ENCODE measurements around the gene RNF217. TPM values are rescaled to one million over a fixed set of nuclear protein-coding genes. Genes with fewer than 3 reads are reported as not detected.
"Not testable (repeated sequence)": the region's sequence is repeated elsewhere in the genome, so short reads cannot be mapped to it uniquely, and the experiment has no call there.

The RNF217 gene
- total RNA-seq, 3 donors from 2014 or later (not counting 1 experiment from before 2014, with no cell fraction given) = 3.3 to 9.5 (median 4.4) TPM

DNA sequence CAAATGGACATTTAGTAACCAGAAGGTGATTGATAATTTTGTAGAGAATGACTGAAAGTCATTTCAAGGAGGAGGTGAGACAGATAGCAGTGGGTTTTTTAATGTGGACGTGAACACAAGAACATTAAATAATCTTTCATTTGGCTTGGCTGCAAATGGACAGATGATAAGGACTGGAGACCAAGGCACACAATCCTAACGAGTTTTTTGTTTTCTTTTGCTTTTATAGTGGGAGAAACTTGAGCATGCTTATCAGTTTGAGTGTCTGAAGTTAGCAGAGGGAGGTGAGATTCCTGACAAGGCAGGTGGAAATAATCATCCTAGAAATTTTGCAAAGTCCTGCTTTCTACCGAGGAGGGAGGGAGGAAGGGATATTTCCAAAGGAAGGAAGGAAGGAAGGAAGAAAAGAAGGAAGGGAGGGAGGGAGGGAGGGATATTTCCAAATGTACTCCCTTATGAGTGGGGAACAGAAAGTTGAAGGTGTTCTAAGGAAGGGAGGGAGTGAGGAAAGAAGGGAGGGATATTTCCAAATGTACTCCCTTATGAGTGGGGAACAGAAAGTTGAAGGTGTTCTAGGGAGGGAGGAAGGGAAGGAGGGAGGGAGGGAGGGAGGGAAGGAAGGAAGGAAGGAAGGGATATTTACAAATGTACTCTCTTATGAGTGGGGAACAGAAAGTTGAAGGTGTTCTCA, 63.1 kb downstream of the RNF217 start:
- WGBS (ENCODE audit: insufficient coverage) = 74% methylated on average over 3 of the region's 3 CpGs
- intact Hi-C loops (cut with micrococcal nuclease) = no loop called here
- H3K36me3 Mint-ChIP-seq = no peaks in the 10 kb centered on the region
- no peak overlapping the region for H3K27ac Mint-ChIP-seq
- Histone ChIP-seq H3K36me3 (ENCODE audit: control insufficient read depth, insufficient read depth, low read length) (no peaks in the 10 kb centered on the region), H3K4me3 (ENCODE audit: low read length) (no peak overlapping the region), H3K27me3 (ENCODE audit: control insufficient read depth, insufficient read depth, low read length) (no peaks in the 10 kb centered on the region), H3K9me3 (ENCODE audit: control insufficient read depth, insufficient read depth, low read length) (no peaks in the 10 kb centered on the region), H3K4me1 (ENCODE audit: control insufficient read depth, insufficient read depth, low read length) (no peaks in the 10 kb centered on the region), H3K27ac (ENCODE audit: low read length) (no peak overlapping the region)
- H3K9me3 Mint-ChIP-seq = peaks cover 0 to 2% of the 10 kb centered on the region in 2 donors
- no peak for DNase-seq
- ATAC-seq = no peak
- TF ChIP-seq, protein P1, sequence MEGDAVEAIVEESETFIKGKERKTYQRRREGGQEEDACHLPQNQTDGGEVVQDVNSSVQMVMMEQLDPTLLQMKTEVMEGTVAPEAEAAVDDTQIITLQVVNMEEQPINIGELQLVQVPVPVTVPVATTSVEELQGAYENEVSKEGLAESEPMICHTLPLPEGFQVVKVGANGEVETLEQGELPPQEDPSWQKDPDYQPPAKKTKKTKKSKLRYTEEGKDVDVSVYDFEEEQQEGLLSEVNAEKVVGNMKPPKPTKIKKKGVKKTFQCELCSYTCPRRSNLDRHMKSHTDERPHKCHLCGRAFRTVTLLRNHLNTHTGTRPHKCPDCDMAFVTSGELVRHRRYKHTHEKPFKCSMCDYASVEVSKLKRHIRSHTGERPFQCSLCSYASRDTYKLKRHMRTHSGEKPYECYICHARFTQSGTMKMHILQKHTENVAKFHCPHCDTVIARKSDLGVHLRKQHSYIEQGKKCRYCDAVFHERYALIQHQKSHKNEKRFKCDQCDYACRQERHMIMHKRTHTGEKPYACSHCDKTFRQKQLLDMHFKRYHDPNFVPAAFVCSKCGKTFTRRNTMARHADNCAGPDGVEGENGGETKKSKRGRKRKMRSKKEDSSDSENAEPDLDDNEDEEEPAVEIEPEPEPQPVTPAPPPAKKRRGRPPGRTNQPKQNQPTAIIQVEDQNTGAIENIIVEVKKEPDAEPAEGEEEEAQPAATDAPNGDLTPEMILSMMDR (IDR thresholded peaks at IDR 0.05) = no peak
- no peaks in the 10 kb centered on the region for H3K27me3 Mint-ChIP-seq (ENCODE audit: low read depth in 2 of 2)
- no peak overlapping the region for H3K4me3 Mint-ChIP-seq
- no peaks in the 10 kb centered on the region for H3K4me1 Mint-ChIP-seq

DNA sequence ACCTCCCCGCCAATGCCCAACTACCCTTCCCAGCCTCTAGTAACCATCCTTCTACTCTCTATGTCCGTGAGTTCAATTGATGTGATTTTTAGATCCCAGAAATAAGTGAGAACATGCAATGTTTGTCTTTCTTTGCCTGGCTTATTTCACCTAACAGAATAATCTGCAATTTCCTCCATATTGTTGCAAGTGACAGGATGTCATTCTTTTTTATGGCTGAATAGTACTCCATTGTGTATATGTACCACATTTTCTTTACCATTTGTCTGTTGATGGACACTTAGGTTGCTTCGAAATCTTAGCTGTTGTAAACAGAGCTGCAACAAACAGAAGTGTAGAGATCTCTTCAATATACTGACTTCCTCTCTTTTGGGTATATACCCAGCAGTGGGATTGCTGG, 65.0 kb downstream of the RNF217 start:
- intact Hi-C loops (cut with micrococcal nuclease) = no loop called here
- TF ChIP-seq, protein P1 (IDR thresholded peaks at IDR 0.05) = no peak
- DNase-seq = no peak
- Histone ChIP-seq H3K9me3 (ENCODE audit: control insufficient read depth, insufficient read depth, low read length) (no peaks in the 10 kb centered on the region), H3K4me1 (ENCODE audit: control insufficient read depth, insufficient read depth, low read length) (no peaks in the 10 kb centered on the region), H3K27me3 (ENCODE audit: control insufficient read depth, insufficient read depth, low read length) (no peaks in the 10 kb centered on the region), H3K27ac (ENCODE audit: low read length) (no peak overlapping the region), H3K4me3 (ENCODE audit: low read length) (no peak overlapping the region), H3K36me3 (ENCODE audit: control insufficient read depth, insufficient read depth, low read length) (no peaks in the 10 kb centered on the region)
- no peak for ATAC-seq
- H3K27me3 Mint-ChIP-seq (ENCODE audit: low read depth in 2 of 2) = no peaks in the 10 kb centered on the region
- no peak overlapping the region for H3K27ac Mint-ChIP-seq
- peaks cover 0 to 2% of the 10 kb centered on the region in 2 donors for H3K9me3 Mint-ChIP-seq
- H3K4me1 Mint-ChIP-seq = no peaks in the 10 kb centered on the region
- H3K4me3 Mint-ChIP-seq = no peak overlapping the region
- 62% methylated on average over 2 of the region's 3 CpGs for WGBS (ENCODE audit: insufficient coverage)
- H3K36me3 Mint-ChIP-seq = no peaks in the 10 kb centered on the region

DNA sequence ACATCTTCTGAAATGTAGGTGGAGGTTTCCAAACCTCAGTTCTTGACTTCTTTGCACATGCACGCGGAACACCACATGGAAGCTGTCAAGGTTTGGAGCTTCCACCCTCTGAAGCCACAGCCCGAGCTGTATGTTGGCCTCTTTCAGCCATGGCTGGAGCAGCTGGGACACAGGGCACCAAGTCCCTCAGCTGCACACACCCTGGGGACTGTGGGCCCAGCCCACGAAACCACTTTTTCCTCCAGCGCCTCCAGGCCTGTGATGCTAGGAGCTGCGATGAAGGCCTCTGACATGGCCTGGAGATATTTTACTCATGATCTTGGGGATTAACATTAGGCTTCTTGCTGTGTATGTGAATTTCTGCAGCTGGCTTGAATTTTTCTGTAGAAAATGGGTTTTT, 68.7 kb downstream of the RNF217 start:
- Histone ChIP-seq H3K27me3 (ENCODE audit: control insufficient read depth, insufficient read depth, low read length) (no peaks in the 10 kb centered on the region), H3K36me3 (ENCODE audit: control insufficient read depth, insufficient read depth, low read length) (no peaks in the 10 kb centered on the region), H3K4me3 (ENCODE audit: low read length) (no peak overlapping the region), H3K27ac (ENCODE audit: low read length) (no peak overlapping the region), H3K4me1 (ENCODE audit: control insufficient read depth, insufficient read depth, low read length) (no peaks in the 10 kb centered on the region), H3K9me3 (ENCODE audit: control insufficient read depth, insufficient read depth, low read length) (no peaks in the 10 kb centered on the region)
- TF ChIP-seq, protein P1 (IDR thresholded peaks at IDR 0.05) = no peak
- WGBS (ENCODE audit: insufficient coverage) = 68% methylated on average over 6 of the region's 6 CpGs
- Mint-ChIP-seq H3K4me1 (no peaks in the 10 kb centered on the region), H3K36me3 (no peaks in the 10 kb centered on the region), H3K9me3 (peaks cover 0 to 2% of the 10 kb centered on the region in 2 donors), H3K27ac (no peak overlapping the region), H3K4me3 (no peak overlapping the region), H3K27me3 (ENCODE audit: low read depth in 2 of 2) (no peaks in the 10 kb centered on the region)
- intact Hi-C loops (cut with micrococcal nuclease) = no loop called here
- DNase-seq = no peak
- ATAC-seq = no peak

DNA sequence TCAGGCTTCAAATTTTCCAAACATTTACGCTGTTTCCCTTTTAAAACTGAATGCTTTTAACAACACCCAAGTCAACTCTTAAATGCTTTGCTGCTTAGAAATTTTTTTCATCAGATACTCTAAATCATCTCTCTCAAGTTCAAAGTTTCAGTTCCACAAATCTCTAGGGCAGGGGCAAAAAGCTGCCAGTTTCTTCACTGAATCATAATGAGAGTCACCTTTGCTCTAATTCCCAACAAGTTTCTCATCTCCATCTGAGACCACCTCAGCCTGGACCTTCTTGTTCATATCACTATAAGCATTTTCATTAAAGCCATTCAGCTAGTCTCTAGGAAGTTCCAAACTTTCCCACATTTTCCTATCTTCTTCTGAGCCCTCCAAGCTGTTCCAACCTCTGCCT, 69.1 kb downstream of the RNF217 start:
- Mint-ChIP-seq H3K9me3 (peaks cover 0 to 2% of the 10 kb centered on the region in 2 donors), H3K4me1 (no peaks in the 10 kb centered on the region), H3K27me3 (ENCODE audit: low read depth in 2 of 2) (no peaks in the 10 kb centered on the region), H3K4me3 (no peak overlapping the region), H3K27ac (no peak overlapping the region), H3K36me3 (no peaks in the 10 kb centered on the region)
- Histone ChIP-seq H3K27me3 (ENCODE audit: control insufficient read depth, insufficient read depth, low read length) (no peaks in the 10 kb centered on the region), H3K36me3 (ENCODE audit: control insufficient read depth, insufficient read depth, low read length) (no peaks in the 10 kb centered on the region), H3K4me1 (ENCODE audit: control insufficient read depth, insufficient read depth, low read length) (no peaks in the 10 kb centered on the region), H3K27ac (ENCODE audit: low read length) (no peak overlapping the region), H3K4me3 (ENCODE audit: low read length) (no peak overlapping the region), H3K9me3 (ENCODE audit: control insufficient read depth, insufficient read depth, low read length) (no peaks in the 10 kb centered on the region)
- intact Hi-C loops (cut with micrococcal nuclease) = no loop called here
- WGBS (ENCODE audit: insufficient coverage) = 88% methylated on average over 1 of the region's 1 CpG
- ATAC-seq (no peak), DNase-seq (no peak)
- TF ChIP-seq, protein P1 (IDR thresholded peaks at IDR 0.05) = no peak

DNA sequence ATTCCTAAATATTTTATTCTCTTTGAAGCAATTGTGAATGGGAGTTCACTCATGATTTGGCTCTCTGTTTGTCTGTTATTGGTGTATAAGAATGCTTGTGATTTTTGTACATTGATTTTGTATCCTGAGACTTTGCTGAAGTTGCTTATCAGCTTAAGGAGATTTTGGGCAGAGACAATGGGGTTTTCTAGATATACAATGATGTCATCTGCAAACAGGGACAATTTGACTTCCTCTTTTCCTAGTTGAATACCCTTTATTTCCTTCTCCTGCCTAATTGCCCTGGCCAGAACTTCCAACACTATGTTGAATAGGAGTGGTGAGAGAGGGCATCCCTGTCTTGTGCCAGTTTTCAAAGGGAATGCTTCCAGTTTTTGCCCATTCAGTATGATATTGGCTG, 72.7 kb downstream of the RNF217 start:
- H3K4me3 ChIP-seq (ENCODE audit: low read length); H3K9me3 Mint-ChIP-seq; H3K36me3 Mint-ChIP-seq; DNase-seq; H3K36me3 ChIP-seq (ENCODE audit: control insufficient read depth, insufficient read depth, low read length); H3K4me3 Mint-ChIP-seq; H3K27me3 Mint-ChIP-seq (ENCODE audit: low read depth in 2 of 2); H3K27ac Mint-ChIP-seq; H3K9me3 ChIP-seq (ENCODE audit: control insufficient read depth, insufficient read depth, low read length); H3K27ac ChIP-seq (ENCODE audit: low read length); ATAC-seq; H3K27me3 ChIP-seq (ENCODE audit: control insufficient read depth, insufficient read depth, low read length); H3K4me1 ChIP-seq (ENCODE audit: control insufficient read depth, insufficient read depth, low read length); intact Hi-C loops (cut with micrococcal nuclease); H3K4me1 Mint-ChIP-seq: not testable (repeated sequence)
